Activated CD4-positive, CD25-positive, alpha-beta regulatory T cell (primary cell): Measurements from ENCODE around the gene GRM2.

Experiments
- DNase-seq, 4 experiments: peaks; one replicate each; lab custom pipeline; 2025; lab: John Stamatoyannopoulos, UW

Gene GRM2

GRCh38 chr3:51705276-51706020 is 1.4 kb upstream of the GRM2 start:
- DNase-seq, result no peak

GRCh38 chr3:51706021-51706485 is 815 bp upstream of the GRM2 start:
- DNase-seq, result no peak

- no peak for DNase-seq
Measured at GRCh38 chr3:51708216-51708845, 1.5 kb downstream of the GRM2 start.

- no peak for DNase-seq
Measured at GRCh38 chr3:51709004-51709420, 2.1 kb downstream of the GRM2 start.

- no peak for DNase-seq
Measured at GRCh38 chr3:51709675-51710074, 2.8 kb downstream of the GRM2 start.

- no peak for DNase-seq
Measured at GRCh38 chr3:51710631-51711351, 3.9 kb downstream of the GRM2 start.

- no peak for DNase-seq
Measured at GRCh38 chr3:51711352-51712037, 4.6 kb downstream of the GRM2 start.

- no peak for DNase-seq
Measured at GRCh38 chr3:51712038-51712420, 5.2 kb downstream of the GRM2 start.

GRCh38 chr3:51712511-51712931 is 5.7 kb downstream of the GRM2 start:
- DNase-seq, result no peak

GRCh38 chr3:51712963-51713362 is 6.1 kb downstream of the GRM2 start:
- no peak for DNase-seq

- DNase-seq, result no peak
Measured at GRCh38 chr3:51715231-51715976, 8.5 kb downstream of the GRM2 start.

GRCh38 chr3:51715977-51716294 is 9.1 kb downstream of the GRM2 start:
- DNase-seq, result no peak

GRCh38 chr3:51716805-51717204 is 9.9 kb downstream of the GRM2 start:
- DNase-seq, result no peak

- DNase-seq, result no peak
Measured at GRCh38 chr3:51717446-51717845, 10.6 kb downstream of the GRM2 start.

GRCh38 chr3:51717947-51718346 is 11.1 kb downstream of the GRM2 start:
- no peak for DNase-seq

GRCh38 chr3:51718547-51719409 is 11.9 kb downstream of the GRM2 start:
- peak in 1 of 4 experiments; percentile 15 for DNase-seq

GRCh38 chr3:51719410-51720025 is 12.7 kb downstream of the GRM2 start:
- no peak for DNase-seq

GRCh38 chr3:51720292-51721061 is 13.6 kb downstream of the GRM2 start:
- no peak for DNase-seq

- no peak for DNase-seq
Measured at GRCh38 chr3:51721062-51721745, 14.3 kb downstream of the GRM2 start.
